ENCODE measurements around the gene FERMT2. TPM values are rescaled to one million over a fixed set of nuclear protein-coding genes. Genes with fewer than 3 reads are reported as not detected.

The FERMT2 gene
- total and polyA plus RNA-seq, 9 of the 15 experiments (the other 6 are each of a cell fraction or from before 2014, with no cell fraction given): 0.10 to 1.3 (median 0.40) TPM

DNA sequence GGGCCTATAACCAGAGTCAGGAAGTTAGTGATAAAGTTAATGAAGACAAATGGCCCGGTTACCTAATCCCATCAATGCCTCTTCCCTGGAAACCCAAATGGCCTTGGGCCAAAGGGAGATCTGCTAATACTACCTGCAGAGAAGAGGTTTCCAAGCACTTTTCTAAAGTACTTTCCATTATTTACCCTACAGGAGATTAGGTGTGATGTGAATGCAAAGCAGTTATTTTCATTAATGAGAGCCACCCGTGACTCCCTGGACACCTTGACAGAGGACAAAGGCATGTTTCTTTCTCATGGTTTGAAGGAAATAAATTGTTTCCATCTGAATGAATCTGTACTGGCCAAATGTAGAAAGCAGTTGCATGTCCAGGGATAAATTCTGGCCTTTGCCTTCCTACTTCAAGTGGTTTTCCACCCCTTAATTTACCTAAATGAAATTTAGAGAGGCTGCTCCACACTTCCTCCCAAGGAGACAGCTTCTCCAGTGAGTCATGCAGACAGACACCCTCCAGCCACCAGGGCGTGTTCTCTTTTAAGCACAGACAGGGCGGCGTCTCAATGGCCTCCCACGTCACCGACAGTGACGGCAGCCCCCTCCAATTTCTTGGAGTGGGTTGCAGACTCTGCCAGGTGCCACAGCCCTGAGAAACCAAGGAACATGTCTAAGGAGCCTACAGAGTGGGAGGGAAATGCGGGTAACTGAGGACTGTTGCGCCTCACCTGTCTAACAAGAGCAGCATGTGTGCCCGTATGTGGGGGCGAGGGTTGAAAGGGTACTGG is 115.5 kb downstream of the FERMT2 start:
- Histone ChIP-seq H3K9me1 (ENCODE audit: control insufficient read depth, insufficient read depth, low read length) (no peaks in the 10 kb centered on the region), H4K20me1 (replicated peaks; ENCODE audit: control insufficient read depth, insufficient read depth, low read length) (no peaks in the 10 kb centered on the region), H2AFZ (ENCODE audit: low read depth, low read length) (no peak overlapping the region; the same call in 1 of the 2 replicates), H3K27me3 (ENCODE audit: control insufficient read depth in 2 of 2, insufficient read depth in 2 of 2, low read length in 2 of 2) (no peaks in the 10 kb centered on the region; a peak in 1 of 5 replicates), H3K4me2 (ENCODE audit: insufficient read depth, low read length) (no peak overlapping the region), H3K36me3 (ENCODE audit: control insufficient read depth, insufficient read depth, low read length) (no peaks in the 10 kb centered on the region), H3K9me3 (replicated peaks; ENCODE audit: control insufficient read depth, insufficient read depth, low read depth, low read length) (no peaks in the 10 kb centered on the region), H3K4me3 (no peak overlapping the region), H3K27ac (ENCODE audit: extremely low read depth, low read depth, low read length) (no peak overlapping the region), H3K79me2 (ENCODE audit: control insufficient read depth, insufficient read depth, low read length) (no peaks in the 10 kb centered on the region), H3K9ac (ENCODE audit: insufficient read depth in 1 of 2, low read depth in 2 of 2, low read length in 2 of 2) (no peak overlapping the region), H3K4me1 (replicated peaks in 1 of 2; ENCODE audit: control insufficient read depth in 2 of 2, insufficient read depth in 2 of 2, low read length in 2 of 2) (no peaks in the 10 kb centered on the region; a peak in 2 of 5 replicates)
- 3% methylated on average over 8 of the region's 12 CpGs for WGBS (ENCODE audit: insufficient coverage, low coverage, missing lambda C conversion rate)
- POLR2A ChIA-PET: no interaction called here
- DNase-seq (ENCODE audit: extremely low read depth in 1 of 4, low spot score in 3 of 4) (peak in 2 of 4 experiments; percentile 12 to 40), ATAC-seq (peak; percentile 87), FAIRE-seq (no peak)
- intact Hi-C loops (cut with micrococcal nuclease): no loop called here
- no TSS peak for BruUV-seq (replicated peaks)
- CTCF ChIA-PET (ENCODE audit: low intra/inter-chr PET ratio): no interaction called here
- no peak for TF ChIP-seq DACH1 (IDR thresholded peaks at IDR 0.05; ENCODE audit: partially characterized antibody)
- no peak for TF ChIP-seq FOXJ3 (CRISPR knock-in tag; IDR thresholded peaks at IDR 0.05)
- peak; percentile 39; the same call in 1 of the 2 replicates for TF ChIP-seq SMAD4 (CRISPR knock-in tag; conservative IDR thresholded peaks at IDR 0.05)
- TF ChIP-seq SPI1 (IDR thresholded peaks at IDR 0.05; ENCODE audit: borderline replicate concordance, low read depth, low read length): peak; percentile 41; the same call in 1 of the 2 replicates
- TF ChIP-seq CREM (IDR thresholded peaks at IDR 0.05; ENCODE audit: low read depth): peak; percentile 40
- TF ChIP-seq JUND (IDR thresholded peaks at IDR 0.05; ENCODE audit: borderline replicate concordance, low read depth, low read length): peak; percentile 50; the same call in 1 of the 2 replicates
- TF ChIP-seq JUND (tag; IDR thresholded peaks at IDR 0.05; ENCODE audit: borderline replicate concordance, low read depth, low read length): peak; percentile 42; the same call in 1 of the 3 replicates
- no peak for TF ChIP-seq TEAD2 (tag; IDR thresholded peaks at IDR 0.05)
- no peak for TF ChIP-seq KDM1A (IDR thresholded peaks at IDR 0.05)
- TF ChIP-seq SIN3B (IDR thresholded peaks at IDR 0.05; ENCODE audit: low read depth): no peak
- TF ChIP-seq SETDB1 (IDR thresholded peaks at IDR 0.05; ENCODE audit: low read length): no peak
- TF ChIP-seq ZSCAN29 (IDR thresholded peaks at IDR 0.05): no peak
- no peak for TF ChIP-seq RBM22 (IDR thresholded peaks at IDR 0.05; ENCODE audit: low read depth, low read length, poor library complexity, severe bottlenecking)
- no peak for TF ChIP-seq KDM4B (IDR thresholded peaks at IDR 0.05; ENCODE audit: borderline replicate concordance in 2 of 2, low read depth in 1 of 2)
- TF ChIP-seq ZFP30 (CRISPR knock-in tag; IDR thresholded peaks at IDR 0.05; ENCODE audit: borderline replicate concordance): no peak
- TF ChIP-seq NR2F6 (CRISPR knock-in tag; IDR thresholded peaks at IDR 0.05): no peak
- in situ Hi-C loops (cut with MboI): loop anchor here (25.0 kb wide), 1 partner anchor 548 kb away; no protein-coding TSS in a partner anchor

All from K562 (cell line).